HL-60 (cell line): ENCODE measurements around the gene TLCD1.

Experiments used
- DNase-seq, 2 experiments: peaks; one replicate each; pipeline ENCODE4 v3.0.0-alpha.2; 2010 to 2020; ENCODE audit warnings: low read depth in 1 of 2, low spot score in 1 of 2
- H3K27ac ChIP-seq: fragments of 250-450 bp; sonication (Bioruptor Pico); replicated peaks from 2 replicates; pipeline ENCODE4 v1.5.1; 2020; ENCODE audit warnings: mild to moderate bottlenecking, moderate library complexity
- H3K27me3 ChIP-seq: fragments of 250-450 bp; sonication (Bioruptor Pico); 2 replicates; pipeline ENCODE4 v1.5.1; 2021; ENCODE audit warnings: mild to moderate bottlenecking, moderate library complexity; ENCODE audit not compliant: insufficient read depth, poor library complexity, severe bottlenecking
- H3K4me3 ChIP-seq: replicated peaks from 2 replicates; pipeline ENCODE4 v1.5.1; 2011; ENCODE audit warnings: mild to moderate bottlenecking, control low read depth, low read length; ENCODE audit not compliant: insufficient read depth
- GABPA ChIP-seq: IDR thresholded peaks from 2 replicates; pipeline ENCODE4 v1.6.1; 2012; ENCODE audit warnings: low read depth
- POLR2AphosphoS5 ChIP-seq: IDR thresholded peaks from 2 replicates; pipeline ENCODE4 v1.6.1; 2012; ENCODE audit warnings: low read depth
- SPI1 ChIP-seq: IDR thresholded peaks from 2 replicates; pipeline ENCODE4 v1.6.1; 2012; ENCODE audit warnings: low read depth, mild to moderate bottlenecking, borderline replicate concordance
- TF ChIP-seq, protein P1 (sequence below): IDR thresholded peaks from one replicate; pipeline ENCODE4 v1.5.1; 2011; ENCODE audit warnings: low read length, control low read depth, inconsistent platforms; ENCODE audit not compliant: insufficient read depth
- TF ChIP-seq, protein P2 (sequence below): IDR thresholded peaks from 2 replicates; pipeline ENCODE4 v1.6.1; 2012; ENCODE audit warnings: low read depth; ENCODE audit not compliant: insufficient replicate concordance

The TLCD1 gene

DNA sequence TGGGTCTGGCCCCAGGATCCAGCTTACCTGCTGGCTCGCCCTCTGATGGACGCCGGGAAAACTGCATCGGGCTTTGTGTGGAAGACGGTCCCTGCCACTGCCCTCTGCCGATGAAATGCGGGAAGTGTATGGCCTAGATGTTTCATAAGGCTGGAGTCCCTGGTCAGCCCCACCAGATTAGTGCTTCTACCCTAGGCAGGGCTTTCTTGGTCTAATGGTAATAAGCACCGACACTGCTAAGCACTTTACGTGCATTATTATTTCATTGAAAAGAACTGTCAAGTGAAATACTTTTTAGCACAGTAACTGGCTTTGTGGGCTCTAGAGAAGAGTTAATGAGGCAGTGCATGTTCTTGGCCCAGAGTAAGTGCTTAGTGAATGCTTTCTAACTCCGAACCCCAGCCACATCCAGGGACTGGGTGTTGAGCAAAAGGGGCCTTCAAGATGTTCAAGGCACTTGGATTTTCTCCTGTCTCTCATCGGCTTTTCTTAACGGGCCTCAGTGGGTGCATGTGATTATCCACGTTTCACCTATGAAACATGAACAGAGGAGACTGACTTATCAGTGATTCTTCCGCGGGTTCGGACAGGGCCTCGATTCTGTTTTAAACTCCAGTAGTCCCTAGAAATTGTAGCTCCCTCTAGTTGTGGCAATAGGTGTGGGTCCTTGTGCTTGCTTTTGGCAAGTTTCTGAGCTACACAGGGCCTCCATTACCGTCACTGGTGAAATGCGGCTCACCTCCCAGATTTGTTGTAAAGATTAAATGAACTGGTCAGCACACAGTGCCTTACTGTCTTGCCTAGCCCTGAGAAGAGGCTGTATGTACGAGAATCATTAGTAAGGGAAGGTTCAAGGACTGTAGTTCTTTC lies 24.4 kb upstream of the TLCD1 start:
- peak; percentile 81 to 93 for DNase-seq
- TF ChIP-seq, protein P1, sequence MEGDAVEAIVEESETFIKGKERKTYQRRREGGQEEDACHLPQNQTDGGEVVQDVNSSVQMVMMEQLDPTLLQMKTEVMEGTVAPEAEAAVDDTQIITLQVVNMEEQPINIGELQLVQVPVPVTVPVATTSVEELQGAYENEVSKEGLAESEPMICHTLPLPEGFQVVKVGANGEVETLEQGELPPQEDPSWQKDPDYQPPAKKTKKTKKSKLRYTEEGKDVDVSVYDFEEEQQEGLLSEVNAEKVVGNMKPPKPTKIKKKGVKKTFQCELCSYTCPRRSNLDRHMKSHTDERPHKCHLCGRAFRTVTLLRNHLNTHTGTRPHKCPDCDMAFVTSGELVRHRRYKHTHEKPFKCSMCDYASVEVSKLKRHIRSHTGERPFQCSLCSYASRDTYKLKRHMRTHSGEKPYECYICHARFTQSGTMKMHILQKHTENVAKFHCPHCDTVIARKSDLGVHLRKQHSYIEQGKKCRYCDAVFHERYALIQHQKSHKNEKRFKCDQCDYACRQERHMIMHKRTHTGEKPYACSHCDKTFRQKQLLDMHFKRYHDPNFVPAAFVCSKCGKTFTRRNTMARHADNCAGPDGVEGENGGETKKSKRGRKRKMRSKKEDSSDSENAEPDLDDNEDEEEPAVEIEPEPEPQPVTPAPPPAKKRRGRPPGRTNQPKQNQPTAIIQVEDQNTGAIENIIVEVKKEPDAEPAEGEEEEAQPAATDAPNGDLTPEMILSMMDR = peak; percentile 100
- TF ChIP-seq, protein P2, sequence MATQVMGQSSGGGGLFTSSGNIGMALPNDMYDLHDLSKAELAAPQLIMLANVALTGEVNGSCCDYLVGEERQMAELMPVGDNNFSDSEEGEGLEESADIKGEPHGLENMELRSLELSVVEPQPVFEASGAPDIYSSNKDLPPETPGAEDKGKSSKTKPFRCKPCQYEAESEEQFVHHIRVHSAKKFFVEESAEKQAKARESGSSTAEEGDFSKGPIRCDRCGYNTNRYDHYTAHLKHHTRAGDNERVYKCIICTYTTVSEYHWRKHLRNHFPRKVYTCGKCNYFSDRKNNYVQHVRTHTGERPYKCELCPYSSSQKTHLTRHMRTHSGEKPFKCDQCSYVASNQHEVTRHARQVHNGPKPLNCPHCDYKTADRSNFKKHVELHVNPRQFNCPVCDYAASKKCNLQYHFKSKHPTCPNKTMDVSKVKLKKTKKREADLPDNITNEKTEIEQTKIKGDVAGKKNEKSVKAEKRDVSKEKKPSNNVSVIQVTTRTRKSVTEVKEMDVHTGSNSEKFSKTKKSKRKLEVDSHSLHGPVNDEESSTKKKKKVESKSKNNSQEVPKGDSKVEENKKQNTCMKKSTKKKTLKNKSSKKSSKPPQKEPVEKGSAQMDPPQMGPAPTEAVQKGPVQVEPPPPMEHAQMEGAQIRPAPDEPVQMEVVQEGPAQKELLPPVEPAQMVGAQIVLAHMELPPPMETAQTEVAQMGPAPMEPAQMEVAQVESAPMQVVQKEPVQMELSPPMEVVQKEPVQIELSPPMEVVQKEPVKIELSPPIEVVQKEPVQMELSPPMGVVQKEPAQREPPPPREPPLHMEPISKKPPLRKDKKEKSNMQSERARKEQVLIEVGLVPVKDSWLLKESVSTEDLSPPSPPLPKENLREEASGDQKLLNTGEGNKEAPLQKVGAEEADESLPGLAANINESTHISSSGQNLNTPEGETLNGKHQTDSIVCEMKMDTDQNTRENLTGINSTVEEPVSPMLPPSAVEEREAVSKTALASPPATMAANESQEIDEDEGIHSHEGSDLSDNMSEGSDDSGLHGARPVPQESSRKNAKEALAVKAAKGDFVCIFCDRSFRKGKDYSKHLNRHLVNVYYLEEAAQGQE = no peak
- peak; percentile 26; the same call in 1 of the 2 replicates for TF ChIP-seq SPI1
- H3K27ac ChIP-seq = no peak overlapping the region
- no peak overlapping the region for H3K4me3 ChIP-seq
- no peaks in the 10 kb centered on the region for H3K27me3 ChIP-seq

DNA sequence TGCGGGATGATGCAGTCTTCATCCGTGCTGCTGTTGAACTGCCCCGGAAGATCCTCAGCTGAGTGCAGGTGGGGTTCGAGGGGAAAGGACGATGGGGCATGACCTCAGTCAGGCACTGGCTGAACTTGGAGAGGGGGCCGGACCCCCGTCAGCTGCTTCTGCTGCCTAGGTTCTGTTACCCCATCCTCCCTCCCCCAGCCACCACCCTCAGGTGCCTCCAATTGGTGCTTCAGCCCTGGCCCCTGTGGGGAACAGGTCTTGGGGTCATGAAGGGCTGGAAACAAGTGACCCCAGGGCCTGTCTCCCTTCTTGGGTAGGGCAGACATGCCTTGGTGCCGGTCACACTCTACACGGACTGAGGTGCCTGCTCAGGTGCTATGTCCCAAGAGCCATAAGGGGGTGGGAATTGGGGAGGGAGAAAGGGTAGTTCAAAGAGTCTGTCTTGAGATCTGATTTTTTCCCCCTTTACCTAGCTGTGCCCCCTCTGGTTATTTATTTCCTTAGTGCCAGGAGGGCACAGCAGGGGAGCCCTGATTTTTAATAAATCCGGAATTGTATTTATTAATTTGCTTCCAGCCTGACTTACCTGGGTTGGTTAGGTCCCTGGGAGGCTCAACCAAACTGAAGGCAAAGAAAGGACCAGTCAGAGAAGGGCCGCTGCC lies 23.6 kb upstream of the TLCD1 start:
- TF ChIP-seq, protein P2 = no peak
- TF ChIP-seq SPI1 (no peak), POLR2AphosphoS5 (no peak)
- TF ChIP-seq, protein P1 = no peak
- no peaks in the 10 kb centered on the region for H3K27me3 ChIP-seq
- H3K4me3 ChIP-seq = no peak overlapping the region
- no peak for DNase-seq
- no peak overlapping the region for H3K27ac ChIP-seq

DNA sequence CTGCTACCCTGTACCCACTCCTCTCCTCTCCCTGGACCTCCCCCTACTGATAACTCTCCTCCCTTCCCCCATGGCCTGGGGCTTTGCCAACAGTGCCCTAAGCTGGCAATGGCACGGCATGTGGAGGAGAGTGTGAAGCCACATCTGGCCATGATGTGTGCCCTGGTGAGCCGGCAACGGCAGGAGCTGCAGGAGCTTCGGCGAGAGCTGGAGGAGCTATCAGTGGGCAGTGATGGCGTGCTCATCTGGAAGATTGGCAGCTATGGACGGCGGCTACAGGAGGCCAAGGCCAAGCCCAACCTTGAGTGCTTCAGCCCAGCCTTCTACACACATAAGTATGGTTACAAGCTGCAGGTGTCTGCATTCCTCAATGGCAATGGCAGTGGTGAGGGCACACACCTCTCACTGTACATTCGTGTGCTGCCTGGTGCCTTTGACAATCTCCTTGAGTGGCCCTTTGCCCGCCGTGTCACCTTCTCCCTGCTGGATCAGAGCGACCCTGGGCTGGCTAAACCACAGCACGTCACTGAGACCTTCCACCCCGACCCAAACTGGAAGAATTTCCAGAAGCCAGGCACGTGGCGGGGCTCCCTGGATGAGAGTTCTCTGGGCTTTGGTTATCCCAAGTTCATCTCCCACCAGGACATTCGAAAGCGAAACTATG lies 23.0 kb upstream of the TLCD1 start:
- TF ChIP-seq, protein P1 = no peak
- no peak for TF ChIP-seq POLR2AphosphoS5
- TF ChIP-seq GABPA = no peak
- Histone ChIP-seq H3K4me3 (no peak overlapping the region), H3K27me3 (no peaks in the 10 kb centered on the region), H3K27ac (no peak overlapping the region)
- DNase-seq = no peak
